HS-27A (cell line): Measurements from ENCODE around the gene ADAMTS17.
"Not testable (repeated sequence)": the region's sequence is repeated elsewhere in the genome, so short reads cannot be mapped to it uniquely, and the experiment has no call there.

Experiments used
- DNase-seq: peaks from one replicate; pipeline ENCODE4 v3.0.0-alpha.2; 2012; ENCODE audit warnings: low read depth, missing footprints

ADAMTS17 gene

GRCh38 chr15:100339451-100339850, 2.3 kb downstream of the ADAMTS17 start:
- not testable (repeated sequence) for DNase-seq

GRCh38 chr15:100338971-100339444, 2.8 kb downstream of the ADAMTS17 start:
- no peak for DNase-seq

- no peak for DNase-seq
These were observed 3.5 kb downstream of the ADAMTS17 start for GRCh38 chr15:100338247-100338646.

GRCh38 chr15:100337096-100338044, 4.4 kb downstream of the ADAMTS17 start:
- DNase-seq = no peak

- no peak for DNase-seq
These were observed 5.7 kb downstream of the ADAMTS17 start for GRCh38 chr15:100336061-100336460.

- no peak for DNase-seq
These were observed 6.3 kb downstream of the ADAMTS17 start for GRCh38 chr15:100335335-100335999.

- no peak for DNase-seq
These were observed 6.9 kb downstream of the ADAMTS17 start for GRCh38 chr15:100334905-100335304.

GRCh38 chr15:100334456-100334855, 7.3 kb downstream of the ADAMTS17 start:
- no peak for DNase-seq

- DNase-seq = no peak
These were observed 7.8 kb downstream of the ADAMTS17 start for GRCh38 chr15:100334015-100334414.

GRCh38 chr15:100333236-100333635, 8.5 kb downstream of the ADAMTS17 start:
- no peak for DNase-seq

- DNase-seq = no peak
These were observed 9.1 kb downstream of the ADAMTS17 start for GRCh38 chr15:100332721-100333120.

GRCh38 chr15:100332231-100332630, 9.5 kb downstream of the ADAMTS17 start:
- DNase-seq = no peak

GRCh38 chr15:100330629-100331215, 11.1 kb downstream of the ADAMTS17 start:
- DNase-seq = no peak

- DNase-seq = no peak
These were observed 11.6 kb downstream of the ADAMTS17 start for GRCh38 chr15:100330221-100330620.

- DNase-seq = no peak
These were observed 13.0 kb downstream of the ADAMTS17 start for GRCh38 chr15:100328796-100329195.

- no peak for DNase-seq
These were observed 22.9 kb downstream of the ADAMTS17 start for GRCh38 chr15:100318880-100319279.

- DNase-seq = no peak
These were observed 26.9 kb downstream of the ADAMTS17 start for GRCh38 chr15:100314809-100315400.

- no peak for DNase-seq
These were observed 29.8 kb downstream of the ADAMTS17 start for GRCh38 chr15:100311833-100312476.

- DNase-seq = no peak
These were observed 30.6 kb downstream of the ADAMTS17 start for GRCh38 chr15:100311154-100311625.

GRCh38 chr15:100310513-100311153, 31.1 kb downstream of the ADAMTS17 start:
- DNase-seq = no peak

GRCh38 chr15:100310041-100310405, 31.8 kb downstream of the ADAMTS17 start:
- DNase-seq = no peak
